Measurements from ENCODE around the gene CFI. TPM values are rescaled to one million over a fixed set of nuclear protein-coding genes. Genes with fewer than 3 reads are reported as not detected.
A peak's percentile ranks its signal among the peaks of the same experiment; 100 is the strongest.

CFI gene
- total RNA-seq, 1 donor from 2014 or later: not detected

- H3K4me3 ChIP-seq: no peak overlapping the region
These were observed 32.0 kb upstream of the CFI start for GRCh38 chr4:109833756-109834155.

GRCh38 chr4:109827672-109828071 lies 25.9 kb upstream of the CFI start, which contains the start of gene RRH:
Gene RRH, plus strand, starts transcription at chr4:109827972. Its CDS starts 56 bp downstream, at chr4:109828028.
- Histone ChIP-seq H4K20me1 (ENCODE audit: low read depth) (no peaks in the 10 kb centered on the region), H3F3A (ENCODE audit: low read depth) (peaks cover 3% of the 10 kb centered on the region), H3K9me3 (ENCODE audit: low read depth) (no peaks in the 10 kb centered on the region), H3K27ac (no peak within 1 kb of the TSS), H3K27me3 (no peaks in the 10 kb centered on the region), H3K36me3 (peaks cover 13% of the 10 kb centered on the region), H3K4me1 (no peaks in the 10 kb centered on the region), H3K9ac (no peak within 1 kb of the TSS), H3K4me3 (no peak within 1 kb of the TSS), H3K79me2 (ENCODE audit: low read depth) (no peaks in the 10 kb centered on the region), H3K4me2 (no peak within 1 kb of the TSS), H2AFZ (replicated peaks) (no peak within 1 kb of the TSS)
- no peak within 1 kb of the TSS for H3K4me3 Mint-ChIP-seq
- H3K36me3 Mint-ChIP-seq: peaks cover 11% of the 10 kb centered on the region
- TF ChIP-seq EZH2phosphoT487 (IDR thresholded peaks at IDR 0.05) (no peak), EZH2 (IDR thresholded peaks at IDR 0.05) (no peak), CTCF (IDR thresholded peaks at IDR 0.05) (no peak)
- no peak within 1 kb of the TSS for H3K27ac Mint-ChIP-seq
- no peaks in the 10 kb centered on the region for H3K27me3 Mint-ChIP-seq (ENCODE audit: insufficient read depth, low read depth)
- no peaks in the 10 kb centered on the region for H3K9me3 Mint-ChIP-seq
- no peak for DNase-seq (ENCODE audit: low spot score)
- H3K4me1 Mint-ChIP-seq: no peaks in the 10 kb centered on the region

More at GRCh38 chr4:109833756-109834155, 32.0 kb upstream of the CFI start:
- H3K27ac ChIP-seq: no peak overlapping the region
- Mint-ChIP-seq H3K27me3 (ENCODE audit: insufficient read depth, low read depth) (no peaks in the 10 kb centered on the region), H3K4me3 (no peak overlapping the region), H3K36me3 (no peaks in the 10 kb centered on the region), H3K4me1 (peaks cover 4% of the 10 kb centered on the region), H3K9me3 (no peaks in the 10 kb centered on the region), H3K27ac (no peak overlapping the region)
- H3K9me3 ChIP-seq (ENCODE audit: low read depth): no peaks in the 10 kb centered on the region
- H3K4me1 ChIP-seq: no peaks in the 10 kb centered on the region
- no peaks in the 10 kb centered on the region for H4K20me1 ChIP-seq (ENCODE audit: low read depth)
- TF ChIP-seq EZH2 (IDR thresholded peaks at IDR 0.05) (no peak), EZH2phosphoT487 (IDR thresholded peaks at IDR 0.05) (no peak), CTCF (IDR thresholded peaks at IDR 0.05) (no peak)
- H2AFZ ChIP-seq (replicated peaks): no peak overlapping the region
- no peak overlapping the region for H3K4me2 ChIP-seq
- no peaks in the 10 kb centered on the region for H3F3A ChIP-seq (ENCODE audit: low read depth)
- H3K79me2 ChIP-seq (ENCODE audit: low read depth): no peaks in the 10 kb centered on the region
- no peak for DNase-seq (ENCODE audit: low spot score)
- H3K27me3 ChIP-seq: no peaks in the 10 kb centered on the region
- no peaks in the 10 kb centered on the region for H3K36me3 ChIP-seq
- H3K9ac ChIP-seq: no peak overlapping the region

GRCh38 chr4:109826719-109827118 lies 24.9 kb upstream of the CFI start:
- no peak overlapping the region for H3K27ac ChIP-seq
- H3K27me3 ChIP-seq: no peaks in the 10 kb centered on the region
- H3K4me3 Mint-ChIP-seq: no peak overlapping the region
- no peaks in the 10 kb centered on the region for H3K9me3 Mint-ChIP-seq
- H3K27me3 Mint-ChIP-seq (ENCODE audit: insufficient read depth, low read depth): no peaks in the 10 kb centered on the region
- H3K4me1 ChIP-seq: no peaks in the 10 kb centered on the region
- H2AFZ ChIP-seq (replicated peaks): no peak overlapping the region
- H3K4me1 Mint-ChIP-seq: no peaks in the 10 kb centered on the region
- H4K20me1 ChIP-seq (ENCODE audit: low read depth): no peaks in the 10 kb centered on the region
- peaks cover 17% of the 10 kb centered on the region for H3K36me3 ChIP-seq
- DNase-seq (ENCODE audit: low spot score): no peak
- no peak overlapping the region for H3K4me2 ChIP-seq
- H3K9me3 ChIP-seq (ENCODE audit: low read depth): no peaks in the 10 kb centered on the region
- H3K4me3 ChIP-seq: no peak overlapping the region
- H3K9ac ChIP-seq: no peak overlapping the region
- peaks cover 3% of the 10 kb centered on the region for H3F3A ChIP-seq (ENCODE audit: low read depth)
- TF ChIP-seq EZH2 (IDR thresholded peaks at IDR 0.05): no peak
- peak; percentile 58 for TF ChIP-seq CTCF (IDR thresholded peaks at IDR 0.05)
- TF ChIP-seq EZH2phosphoT487 (IDR thresholded peaks at IDR 0.05): no peak
- H3K79me2 ChIP-seq (ENCODE audit: low read depth): peaks cover 1% of the 10 kb centered on the region
- no peak overlapping the region for H3K27ac Mint-ChIP-seq
- H3K36me3 Mint-ChIP-seq: peaks cover 14% of the 10 kb centered on the region

Measured in neural progenitor cell (in vitro differentiated cells).